NAMALWA (cell line): Measurements from ENCODE around the gene SIAH3.
"Not testable (repeated sequence)": the region's sequence is repeated elsewhere in the genome, so short reads cannot be mapped to it uniquely, and the experiment has no call there.

ENCODE experiments used
- DNase-seq: peaks from one replicate; pipeline ENCODE4 v3.0.0-alpha.2; 2015; ENCODE audit warnings: low spot score

The SIAH3 gene

DNA sequence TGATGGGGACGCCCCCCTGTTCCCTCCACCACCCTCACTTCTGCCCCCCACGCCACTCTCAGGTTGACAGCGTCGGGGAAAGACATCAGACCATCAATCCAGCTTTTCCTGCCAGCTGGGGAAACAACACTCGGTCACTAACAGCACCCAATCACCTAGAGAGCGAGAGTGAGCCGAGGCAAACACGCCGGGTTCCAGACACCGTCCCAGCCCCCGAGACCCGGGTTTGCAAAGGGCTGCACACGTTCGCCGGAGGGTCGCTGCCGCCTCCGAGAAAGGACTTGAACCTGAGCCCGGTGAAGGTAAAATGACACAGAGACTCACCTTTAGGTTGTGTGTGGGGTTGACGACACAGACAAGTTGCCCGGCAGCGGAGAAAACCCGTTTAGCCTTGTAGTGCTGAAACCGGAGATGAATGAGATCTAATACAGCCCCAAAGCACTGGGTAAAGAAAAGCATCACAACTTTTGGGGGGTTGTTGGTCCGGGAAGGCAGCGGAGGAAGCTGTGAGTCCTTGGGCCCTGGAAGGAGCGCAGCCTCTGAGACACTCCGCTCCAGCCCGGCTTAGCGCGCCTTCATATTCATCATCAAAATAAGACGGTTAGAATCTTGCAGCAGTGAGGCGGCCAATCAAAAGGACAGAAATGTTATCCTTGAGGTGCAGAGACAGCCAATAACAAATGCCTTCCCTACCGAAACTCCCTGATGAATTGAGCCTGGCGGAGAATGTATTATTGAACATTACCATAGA, at the start of gene SIAH3:
Gene SIAH3 (minus strand): TSS at position 583 of the 751 bp plus-strand sequence. CDS start 124 bp downstream, at position 459.
- DNase-seq = no peak

- no peak for DNase-seq
These were observed 47.9 kb upstream of the SIAH3 start for GRCh38 chr13:45899406-45899805.

GRCh38 chr13:45897562-45897961, 46.0 kb upstream of the SIAH3 start:
- no peak for DNase-seq

- no peak for DNase-seq
These were observed 44.7 kb upstream of the SIAH3 start for GRCh38 chr13:45896285-45896684.

- DNase-seq = no peak
These were observed 44.3 kb upstream of the SIAH3 start for GRCh38 chr13:45895881-45896280.

GRCh38 chr13:45892513-45892912, 41.0 kb upstream of the SIAH3 start:
- DNase-seq = no peak

GRCh38 chr13:45889590-45890243, 38.2 kb upstream of the SIAH3 start:
- no peak for DNase-seq

DNA sequence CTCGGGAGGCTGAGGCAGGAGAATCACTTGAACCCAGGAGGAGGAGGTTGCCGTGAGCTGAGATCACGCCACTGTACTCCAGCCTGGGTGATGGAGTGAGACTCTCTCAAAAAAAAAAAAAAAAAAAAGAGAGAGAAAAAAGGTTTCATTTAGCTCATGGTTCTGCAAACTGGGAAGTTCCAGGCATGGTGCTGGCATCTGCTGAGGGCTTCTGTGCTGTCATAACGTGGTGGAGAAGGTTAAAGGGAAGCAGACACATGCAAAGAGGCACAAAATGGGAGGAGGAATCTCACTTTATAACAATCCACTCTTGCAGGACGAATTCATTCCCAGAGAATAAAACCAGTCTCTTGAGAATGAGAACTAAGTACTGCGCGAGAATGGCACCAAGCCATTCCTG, 34.9 kb upstream of the SIAH3 start:
- no peak for DNase-seq

- no peak for DNase-seq
These were observed 33.6 kb upstream of the SIAH3 start for GRCh38 chr13:45885194-45885593.

DNA sequence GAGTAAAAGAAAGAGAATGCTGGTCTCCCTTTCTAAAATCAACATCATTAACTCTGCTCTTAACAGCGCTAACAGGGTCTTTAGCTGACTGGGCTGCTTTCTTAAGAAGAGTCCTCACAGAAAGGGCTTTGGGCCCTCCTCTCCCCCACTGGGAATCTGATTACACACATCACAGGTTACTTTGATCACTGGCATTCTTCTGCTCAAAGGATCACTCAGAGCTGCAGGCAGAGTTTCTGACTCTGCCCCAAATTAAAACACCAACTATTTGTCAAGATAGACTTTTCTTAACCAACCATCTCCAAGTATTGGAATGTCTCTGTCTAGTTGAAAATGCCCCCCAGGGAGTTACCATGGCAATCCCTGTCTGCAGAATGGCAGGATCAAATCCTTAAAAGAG, 31.1 kb upstream of the SIAH3 start:
- DNase-seq = no peak

- no peak for DNase-seq
These were observed 29.8 kb upstream of the SIAH3 start for GRCh38 chr13:45881353-45881752.

GRCh38 chr13:45880242-45880641, 28.7 kb upstream of the SIAH3 start:
- DNase-seq = no peak

- peak; percentile 5 for DNase-seq
These were observed 28.1 kb upstream of the SIAH3 start for GRCh38 chr13:45879666-45880065.

- DNase-seq = no peak
These were observed 27.4 kb upstream of the SIAH3 start for GRCh38 chr13:45878966-45879365.

DNA sequence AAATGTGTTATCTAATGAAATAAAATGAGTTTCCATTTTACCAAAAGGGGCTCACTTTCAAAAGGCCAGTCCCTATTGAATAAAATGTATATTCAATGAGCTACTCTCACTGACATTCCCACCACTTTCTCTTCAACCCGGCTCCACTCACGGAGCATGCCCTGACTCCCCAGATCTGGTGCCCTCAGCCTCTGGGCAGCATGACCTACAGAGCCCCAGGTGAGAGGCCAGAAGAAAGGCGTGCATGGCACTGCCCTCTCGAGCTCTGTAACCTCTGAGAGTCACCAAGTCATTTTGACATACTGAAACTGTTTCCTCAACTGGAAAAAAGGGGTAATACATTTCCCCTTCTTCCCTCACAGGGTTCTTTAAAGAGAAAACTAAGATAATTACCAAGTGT, 25.2 kb upstream of the SIAH3 start:
- DNase-seq = no peak

DNA sequence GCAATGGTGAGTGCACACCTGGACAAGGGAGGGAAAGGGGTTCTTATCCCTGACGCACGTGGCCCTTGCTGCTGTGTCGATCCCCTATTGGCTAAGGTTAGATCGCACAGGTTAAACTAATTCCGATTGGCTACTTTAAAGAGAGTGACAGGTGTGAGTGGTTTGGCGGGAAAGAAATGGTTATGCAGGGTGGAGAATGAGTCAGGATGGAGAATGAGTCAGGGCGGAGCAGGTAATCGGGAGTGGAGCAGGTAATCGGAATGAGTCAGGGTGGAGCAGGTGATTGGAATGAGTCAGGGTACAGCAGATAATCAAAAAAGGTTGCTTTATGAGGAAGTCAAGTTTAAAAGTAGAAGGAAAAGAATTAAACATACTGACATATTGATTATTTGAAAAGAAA, 24.4 kb upstream of the SIAH3 start:
- no peak for DNase-seq

DNA sequence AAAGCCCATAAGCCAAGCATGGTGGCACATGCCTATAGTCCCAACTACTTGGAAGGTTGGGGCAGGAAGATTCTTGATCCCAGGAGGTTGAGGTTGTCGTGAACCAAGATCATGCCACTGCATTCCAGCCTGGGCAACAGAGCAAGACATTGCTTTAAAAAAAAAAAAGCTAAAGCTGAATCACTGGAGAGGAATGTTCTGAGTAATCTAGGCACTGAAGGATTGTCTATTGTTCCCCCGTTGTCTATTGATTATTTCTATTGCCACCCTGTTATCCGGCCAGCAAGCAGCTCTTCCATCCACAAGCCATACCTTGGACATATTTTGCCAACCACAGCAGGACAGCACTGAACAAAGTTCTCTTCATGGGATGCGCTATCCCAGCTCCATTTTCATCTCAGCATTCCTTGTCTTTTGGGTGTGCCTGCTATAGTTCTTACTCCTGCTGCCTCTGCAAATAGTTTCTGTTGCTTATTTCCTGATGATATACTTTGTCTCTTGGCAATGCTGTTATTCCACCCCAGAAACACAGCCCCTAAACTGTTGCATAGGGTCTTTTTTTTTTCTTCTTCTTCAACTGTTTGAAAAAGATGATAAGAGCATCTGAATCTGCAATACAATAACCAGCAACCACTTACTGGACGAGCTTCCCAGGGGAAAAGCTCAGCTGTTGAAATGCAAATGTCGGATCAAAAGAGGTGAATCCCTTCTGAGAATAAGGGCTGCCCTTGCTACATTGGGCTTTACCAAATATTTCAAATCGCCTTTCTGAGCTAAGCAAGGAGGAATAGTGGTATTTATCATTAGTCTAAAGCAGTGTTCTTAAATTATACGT, 22.2 kb upstream of the SIAH3 start:
- DNase-seq = no peak

DNA sequence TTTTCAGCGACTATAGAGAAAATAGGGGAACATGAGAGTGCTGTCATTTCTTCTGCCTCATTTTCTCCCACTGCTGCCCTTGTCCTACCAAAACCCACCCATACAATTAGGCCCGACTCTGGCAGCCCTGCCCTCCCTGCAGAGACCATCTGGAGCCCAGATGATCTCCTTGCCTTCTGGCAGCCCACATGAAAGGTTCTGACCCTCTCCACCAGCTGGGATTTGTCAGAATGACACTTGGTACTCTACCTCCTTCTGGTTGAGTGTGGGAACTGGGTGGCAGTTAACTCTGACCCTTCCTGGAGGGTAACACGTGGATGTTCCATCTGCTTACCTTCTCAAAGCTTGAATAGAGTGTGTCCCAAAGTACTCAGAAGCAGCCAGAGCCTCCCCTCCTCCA, 21.0 kb upstream of the SIAH3 start:
- DNase-seq = no peak

- DNase-seq = not testable (repeated sequence)
These were observed 19.6 kb upstream of the SIAH3 start for GRCh38 chr13:45871201-45871600.

DNA sequence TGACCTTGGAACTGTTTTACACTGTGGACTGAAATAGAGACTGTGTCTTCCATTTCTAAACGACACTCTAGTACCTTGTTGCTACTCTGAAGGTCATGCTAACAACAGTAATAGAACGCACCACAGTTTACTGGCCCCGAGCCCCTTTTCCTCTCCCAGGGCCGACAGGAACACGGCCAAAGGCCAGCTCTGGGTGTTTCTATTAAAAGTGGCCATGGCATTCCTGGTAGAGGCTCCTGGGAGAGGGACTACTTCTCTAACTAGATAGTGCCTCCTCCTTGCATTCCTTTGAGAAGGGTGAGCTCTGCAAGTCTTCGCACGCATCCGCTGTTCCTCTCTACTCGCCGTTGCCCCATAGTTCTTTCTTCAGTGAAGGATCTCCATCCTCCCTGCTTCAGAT, 18.7 kb upstream of the SIAH3 start:
- DNase-seq = no peak

DNA sequence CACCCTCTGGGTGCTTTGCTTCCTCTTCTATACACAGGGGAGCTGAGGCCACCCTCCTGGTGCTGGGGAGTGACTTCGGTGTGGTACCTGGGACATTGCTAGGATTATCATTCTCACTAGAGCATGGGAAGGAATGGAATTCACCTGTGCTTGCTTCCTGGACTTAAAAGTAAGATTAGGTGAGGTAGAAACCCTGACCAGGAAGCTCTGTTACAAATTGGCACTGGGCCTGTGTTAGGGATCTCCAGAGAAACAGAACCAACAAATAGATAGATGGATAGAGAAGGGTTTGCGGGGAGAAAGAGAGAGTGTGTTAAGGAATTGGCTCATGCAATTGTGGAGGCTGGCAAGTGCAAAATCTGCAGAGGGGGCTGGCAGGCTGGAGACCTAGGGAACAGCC, 13.9 kb upstream of the SIAH3 start:
- DNase-seq = no peak

DNA sequence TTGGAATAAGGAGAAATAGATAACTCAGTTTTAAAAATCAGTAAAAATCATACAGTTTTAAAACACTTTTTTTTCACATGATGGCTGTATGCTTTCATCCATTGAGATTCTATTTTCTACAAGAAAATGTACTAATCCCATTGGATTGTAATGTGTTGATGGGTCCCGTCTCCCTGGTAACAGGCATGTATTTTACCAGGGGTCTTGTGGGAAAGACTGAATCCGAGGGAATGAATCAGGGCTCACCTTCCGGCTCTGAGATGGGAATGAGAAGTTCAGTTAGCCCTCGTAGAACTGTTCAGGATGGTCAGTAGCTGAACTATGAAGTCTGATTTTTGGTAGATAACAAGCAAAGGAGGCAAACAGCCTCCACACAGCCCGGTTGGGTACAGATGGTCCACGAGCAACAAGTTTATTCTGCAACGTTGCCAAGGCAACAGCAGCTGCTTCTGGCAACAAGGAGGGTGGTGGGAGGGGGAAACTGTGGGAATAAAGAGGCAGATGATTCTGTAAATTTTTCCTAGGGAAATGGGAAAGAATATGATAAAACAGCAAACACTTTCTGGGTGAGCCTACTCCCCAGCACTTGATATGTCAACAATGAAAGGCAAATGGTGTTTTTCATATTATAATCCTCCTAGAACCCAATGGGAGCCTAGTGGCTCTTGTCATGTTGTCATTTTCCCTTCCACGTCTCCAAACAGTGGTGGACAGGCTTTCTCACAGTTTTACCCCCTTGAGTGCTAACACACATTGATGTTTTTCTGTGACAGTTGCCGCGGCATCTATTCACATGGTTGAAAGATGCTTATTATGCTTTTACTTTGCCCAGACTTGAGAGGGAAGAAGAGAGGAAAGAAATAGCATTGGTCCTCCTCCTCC, 12.4 kb upstream of the SIAH3 start:
- no peak for DNase-seq
